HL-60 (cell line): ENCODE data around the gene NEDD4.

Source experiments
- DNase-seq, 2 experiments: peaks; one replicate each; pipeline ENCODE4 v3.0.0-alpha.2; 2010 to 2020; ENCODE audit warnings: low read depth in 1 of 2, low spot score in 1 of 2
- H3K27ac ChIP-seq: fragments of 250-450 bp; sonication (Bioruptor Pico); replicated peaks from 2 replicates; pipeline ENCODE4 v1.5.1; 2020; ENCODE audit warnings: mild to moderate bottlenecking, moderate library complexity
- H3K27me3 ChIP-seq: fragments of 250-450 bp; sonication (Bioruptor Pico); 2 replicates; pipeline ENCODE4 v1.5.1; 2021; ENCODE audit warnings: mild to moderate bottlenecking, moderate library complexity; ENCODE audit not compliant: insufficient read depth, poor library complexity, severe bottlenecking
- H3K4me3 ChIP-seq: replicated peaks from 2 replicates; pipeline ENCODE4 v1.5.1; 2011; ENCODE audit warnings: mild to moderate bottlenecking, control low read depth, low read length; ENCODE audit not compliant: insufficient read depth
- GABPA ChIP-seq: IDR thresholded peaks from 2 replicates; pipeline ENCODE4 v1.6.1; 2012; ENCODE audit warnings: low read depth
- POLR2AphosphoS5 ChIP-seq: IDR thresholded peaks from 2 replicates; pipeline ENCODE4 v1.6.1; 2012; ENCODE audit warnings: low read depth
- SPI1 ChIP-seq: IDR thresholded peaks from 2 replicates; pipeline ENCODE4 v1.6.1; 2012; ENCODE audit warnings: low read depth, mild to moderate bottlenecking, borderline replicate concordance
- TF ChIP-seq, protein P1 (sequence below): IDR thresholded peaks from one replicate; pipeline ENCODE4 v1.5.1; 2011; ENCODE audit warnings: low read length, control low read depth, inconsistent platforms; ENCODE audit not compliant: insufficient read depth
- TF ChIP-seq, protein P2 (sequence below): IDR thresholded peaks from 2 replicates; pipeline ENCODE4 v1.6.1; 2012; ENCODE audit warnings: low read depth; ENCODE audit not compliant: insufficient replicate concordance

Gene NEDD4

DNA sequence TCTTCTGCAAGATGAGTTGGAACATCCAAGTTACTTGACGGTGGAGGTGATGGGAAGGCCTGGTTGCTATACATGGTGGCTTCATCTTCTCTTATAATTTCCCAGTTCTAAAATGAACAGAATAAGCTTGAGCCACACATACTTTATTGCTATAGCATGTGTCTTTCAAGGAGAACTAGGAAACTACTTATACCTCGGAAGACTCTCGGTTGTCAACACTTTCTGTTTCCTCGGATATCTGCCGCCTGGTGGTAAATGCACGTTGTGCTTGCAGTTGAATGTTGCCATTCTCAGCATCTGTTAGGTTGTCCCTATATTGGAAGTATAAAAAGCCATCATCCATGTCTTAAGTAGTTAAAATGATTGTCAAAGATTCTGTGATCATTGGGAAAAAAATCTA lies 132.9 kb downstream of the NEDD4 start:
- no peak overlapping the region for H3K4me3 ChIP-seq
- no peaks in the 10 kb centered on the region for H3K27me3 ChIP-seq
- H3K27ac ChIP-seq, result no peak overlapping the region
- no peak for TF ChIP-seq POLR2AphosphoS5
- TF ChIP-seq, protein P1, sequence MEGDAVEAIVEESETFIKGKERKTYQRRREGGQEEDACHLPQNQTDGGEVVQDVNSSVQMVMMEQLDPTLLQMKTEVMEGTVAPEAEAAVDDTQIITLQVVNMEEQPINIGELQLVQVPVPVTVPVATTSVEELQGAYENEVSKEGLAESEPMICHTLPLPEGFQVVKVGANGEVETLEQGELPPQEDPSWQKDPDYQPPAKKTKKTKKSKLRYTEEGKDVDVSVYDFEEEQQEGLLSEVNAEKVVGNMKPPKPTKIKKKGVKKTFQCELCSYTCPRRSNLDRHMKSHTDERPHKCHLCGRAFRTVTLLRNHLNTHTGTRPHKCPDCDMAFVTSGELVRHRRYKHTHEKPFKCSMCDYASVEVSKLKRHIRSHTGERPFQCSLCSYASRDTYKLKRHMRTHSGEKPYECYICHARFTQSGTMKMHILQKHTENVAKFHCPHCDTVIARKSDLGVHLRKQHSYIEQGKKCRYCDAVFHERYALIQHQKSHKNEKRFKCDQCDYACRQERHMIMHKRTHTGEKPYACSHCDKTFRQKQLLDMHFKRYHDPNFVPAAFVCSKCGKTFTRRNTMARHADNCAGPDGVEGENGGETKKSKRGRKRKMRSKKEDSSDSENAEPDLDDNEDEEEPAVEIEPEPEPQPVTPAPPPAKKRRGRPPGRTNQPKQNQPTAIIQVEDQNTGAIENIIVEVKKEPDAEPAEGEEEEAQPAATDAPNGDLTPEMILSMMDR, result no peak
- TF ChIP-seq SPI1, result no peak
- no peak for TF ChIP-seq GABPA
- TF ChIP-seq, protein P2, sequence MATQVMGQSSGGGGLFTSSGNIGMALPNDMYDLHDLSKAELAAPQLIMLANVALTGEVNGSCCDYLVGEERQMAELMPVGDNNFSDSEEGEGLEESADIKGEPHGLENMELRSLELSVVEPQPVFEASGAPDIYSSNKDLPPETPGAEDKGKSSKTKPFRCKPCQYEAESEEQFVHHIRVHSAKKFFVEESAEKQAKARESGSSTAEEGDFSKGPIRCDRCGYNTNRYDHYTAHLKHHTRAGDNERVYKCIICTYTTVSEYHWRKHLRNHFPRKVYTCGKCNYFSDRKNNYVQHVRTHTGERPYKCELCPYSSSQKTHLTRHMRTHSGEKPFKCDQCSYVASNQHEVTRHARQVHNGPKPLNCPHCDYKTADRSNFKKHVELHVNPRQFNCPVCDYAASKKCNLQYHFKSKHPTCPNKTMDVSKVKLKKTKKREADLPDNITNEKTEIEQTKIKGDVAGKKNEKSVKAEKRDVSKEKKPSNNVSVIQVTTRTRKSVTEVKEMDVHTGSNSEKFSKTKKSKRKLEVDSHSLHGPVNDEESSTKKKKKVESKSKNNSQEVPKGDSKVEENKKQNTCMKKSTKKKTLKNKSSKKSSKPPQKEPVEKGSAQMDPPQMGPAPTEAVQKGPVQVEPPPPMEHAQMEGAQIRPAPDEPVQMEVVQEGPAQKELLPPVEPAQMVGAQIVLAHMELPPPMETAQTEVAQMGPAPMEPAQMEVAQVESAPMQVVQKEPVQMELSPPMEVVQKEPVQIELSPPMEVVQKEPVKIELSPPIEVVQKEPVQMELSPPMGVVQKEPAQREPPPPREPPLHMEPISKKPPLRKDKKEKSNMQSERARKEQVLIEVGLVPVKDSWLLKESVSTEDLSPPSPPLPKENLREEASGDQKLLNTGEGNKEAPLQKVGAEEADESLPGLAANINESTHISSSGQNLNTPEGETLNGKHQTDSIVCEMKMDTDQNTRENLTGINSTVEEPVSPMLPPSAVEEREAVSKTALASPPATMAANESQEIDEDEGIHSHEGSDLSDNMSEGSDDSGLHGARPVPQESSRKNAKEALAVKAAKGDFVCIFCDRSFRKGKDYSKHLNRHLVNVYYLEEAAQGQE, result no peak
- DNase-seq, result no peak

DNA sequence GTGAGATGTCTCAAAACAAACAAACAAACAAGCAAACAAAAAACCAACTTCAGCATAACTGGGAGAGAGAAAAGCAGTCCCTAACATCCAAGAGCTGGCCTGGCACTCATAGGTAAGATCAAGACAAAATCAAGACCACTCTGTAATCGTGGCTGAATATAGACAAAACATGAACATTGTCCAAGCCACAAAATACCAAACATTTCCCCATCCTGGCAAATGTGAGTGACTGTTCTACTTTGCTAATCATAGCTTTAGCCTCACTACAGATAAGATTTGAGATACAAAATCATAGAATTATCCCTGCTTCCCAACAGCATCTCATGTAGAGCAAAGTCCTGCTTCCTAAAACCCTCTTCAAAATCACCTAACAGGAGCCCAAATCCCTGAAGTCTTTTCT lies 133.7 kb downstream of the NEDD4 start:
- H3K27ac ChIP-seq, result no peak overlapping the region
- H3K27me3 ChIP-seq, result no peaks in the 10 kb centered on the region
- TF ChIP-seq SPI1 (no peak), POLR2AphosphoS5 (no peak), GABPA (no peak)
- TF ChIP-seq, protein P1, result no peak
- TF ChIP-seq, protein P2, result no peak
- H3K4me3 ChIP-seq, result no peak overlapping the region
- DNase-seq, result no peak

DNA sequence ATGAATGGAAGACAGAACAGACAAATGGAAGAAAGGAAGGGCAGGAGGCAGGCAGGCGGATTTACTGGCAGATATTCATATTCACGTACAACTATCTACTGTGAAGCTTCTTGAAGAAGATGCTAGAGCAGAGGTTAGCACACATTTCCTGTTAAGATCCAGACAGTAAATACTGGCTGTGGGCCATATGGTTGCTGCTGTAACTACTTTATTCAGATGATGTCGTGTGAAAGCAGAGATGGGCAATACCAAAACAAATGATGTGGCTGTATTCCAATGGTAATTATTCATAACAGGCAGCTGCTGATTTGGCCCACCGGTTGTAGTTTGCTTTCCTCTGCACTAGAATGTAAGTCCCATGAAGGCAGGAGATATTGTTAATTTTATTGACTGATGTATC lies 134.8 kb downstream of the NEDD4 start:
- no peak for DNase-seq
- Histone ChIP-seq H3K27me3 (no peaks in the 10 kb centered on the region), H3K4me3 (no peak overlapping the region), H3K27ac (no peak overlapping the region)
- TF ChIP-seq SPI1, result no peak
- TF ChIP-seq POLR2AphosphoS5, result no peak
- TF ChIP-seq, protein P1, result no peak
- no peak for TF ChIP-seq GABPA
- TF ChIP-seq, protein P2, result no peak
